GM12878 (cell line): Measurements from ENCODE around the gene ELOF1. TPM values are rescaled to one million over a fixed set of nuclear protein-coding genes. Genes with fewer than 3 reads are reported as not detected.

Experiments
- ATAC-seq: fragments of 200-7000 bp; cut with Tn5 transposase; 3 replicates; pipeline ENCODE4 v1.9.1; 2020; ENCODE audit warnings: mild to moderate bottlenecking, moderate library complexity
- BruUV-seq: library from RNA; stranded (reverse); fragments of 400-500 nt; replicated peaks from 2 replicates; lab custom pipeline; 2021; lab: Mats Ljungman, UMichigan
- CTCF ChIA-PET: fragments of 300-600 bp; sonication (Branson Sonifier 250); formaldehyde crosslinking; extraction: SDS; loops from one replicate; lab custom pipeline; 2021; ENCODE audit warnings: inconsistent platforms; lab: Yijun Ruan, JAX
- POLR2A ChIA-PET: fragments of 350-600 bp; formaldehyde crosslinking; extraction: SDS; loops from one replicate; lab custom pipeline; 2021; ENCODE audit warnings: inconsistent platforms; lab: Charles Lee
- RAD21 ChIA-PET: fragments of 300-600 bp; sonication (Branson Sonifier 250); formaldehyde crosslinking; loops from one replicate; lab custom pipeline; 2023; ENCODE audit warnings: antibody characterized with exemption; ENCODE audit not compliant: unreplicated experiment; lab: Charles Lee
- SMC1A ChIA-PET: fragments of 300-600 bp; sonication (Branson Sonifier 250); formaldehyde crosslinking; loops from one replicate; lab custom pipeline; 2023; ENCODE audit not compliant: unreplicated experiment, uncharacterized antibody; lab: Charles Lee
- DNase-seq: peaks from one replicate; pipeline ENCODE4 v3.0.0-alpha.2; 2011; ENCODE audit warnings: low read depth, low spot score
- FAIRE-seq: peaks from 3 replicates; lab custom pipeline; 2011; peaks lifted over from hg19 to GRCh38; lab: Jason Lieb, UNC
- H2AFZ ChIP-seq: 2 replicates; pipeline ENCODE4 v1.6.0; 2011; ENCODE audit warnings: low read depth, low read length, control low read depth; ENCODE audit not compliant: control insufficient read depth
- H3K27ac ChIP-seq: 2 replicates; pipeline ENCODE4 v1.5.1; 2011; ENCODE audit warnings: control low read depth; ENCODE audit not compliant: control insufficient read depth, insufficient read depth
- H3K27me3 ChIP-seq, 2 experiments: replicated peaks in 1 of 2; 2 replicates each; pipeline versions ENCODE4 v1.6.0 to v1.6.1; 2011; ENCODE audit warnings: low read length in 1 of 2; ENCODE audit not compliant: control insufficient read depth in 2 of 2, insufficient read depth in 2 of 2
- H3K36me3 ChIP-seq, 2 experiments: 2 replicates each; pipeline ENCODE4 v1.5.1; 2011; ENCODE audit warnings: low read length in 1 of 2; ENCODE audit not compliant: control insufficient read depth in 2 of 2, insufficient read depth in 2 of 2
- H3K4me1 ChIP-seq: 2 replicates; pipeline ENCODE4 v1.6.1; 2011; ENCODE audit warnings: mild to moderate bottlenecking, low read length, moderate library complexity, mixed read lengths; ENCODE audit not compliant: control insufficient read depth, insufficient read depth
- H3K4me2 ChIP-seq: 2 replicates; pipeline ENCODE4 v1.6.0; 2011; ENCODE audit warnings: control low read depth; ENCODE audit not compliant: control insufficient read depth, insufficient read depth
- H3K4me3 ChIP-seq: fragments of 200-600 bp; sonication (generic); 2 replicates; pipeline ENCODE4 v1.5.1; 2016
- H3K79me2 ChIP-seq: 2 replicates; pipeline ENCODE4 v1.6.0; 2011; ENCODE audit warnings: low read length; ENCODE audit not compliant: control insufficient read depth, insufficient read depth
- H3K9ac ChIP-seq: 2 replicates; pipeline ENCODE4 v1.8.0; 2011; ENCODE audit warnings: low read length, control low read depth, mixed read lengths; ENCODE audit not compliant: control insufficient read depth, insufficient read depth
- H3K9me3 ChIP-seq: replicated peaks from 3 replicates; pipeline ENCODE4 v1.5.1; 2011; ENCODE audit warnings: mild to moderate bottlenecking, low read length; ENCODE audit not compliant: control insufficient read depth, insufficient read depth
- H4K20me1 ChIP-seq: 2 replicates; pipeline ENCODE4 v1.6.0; 2011; ENCODE audit not compliant: control insufficient read depth, insufficient read depth
- ESRRA ChIP-seq: IDR thresholded peaks from 2 replicates; pipeline ENCODE4 v1.6.1; 2012; ENCODE audit warnings: mild to moderate bottlenecking, low read length, improper control_type of control experiment
- JUND ChIP-seq: IDR thresholded peaks from 2 replicates; pipeline ENCODE4 v1.6.1; 2012; ENCODE audit warnings: low read depth, mild to moderate bottlenecking, low read length, improper control_type of control experiment, moderate library complexity
- KDM1A ChIP-seq: fragments of 200-600 bp; sonication (generic); IDR thresholded peaks from 2 replicates; pipeline ENCODE4 v1.6.1; 2016; ENCODE audit warnings: borderline replicate concordance
- PKNOX1 ChIP-seq: fragments of 450-650 bp; IDR thresholded peaks from 2 replicates; pipeline ENCODE4 v1.6.1; 2016; ENCODE audit warnings: mild to moderate bottlenecking
- RAD51 ChIP-seq: fragments of 450-650 bp; IDR thresholded peaks from 2 replicates; pipeline ENCODE4 v1.6.1; 2016; ENCODE audit warnings: moderate library complexity, mild to moderate bottlenecking, inconsistent platforms
- REST ChIP-seq: IDR thresholded peaks from 2 replicates; pipeline ENCODE4 v1.6.1; 2012; ENCODE audit warnings: mild to moderate bottlenecking, low read depth, low read length
- SP1 ChIP-seq: IDR thresholded peaks from one replicate; pipeline ENCODE4 v1.6.1; 2011; ENCODE audit warnings: low read depth, low read length
- TCF12 ChIP-seq: IDR thresholded peaks from 2 replicates; pipeline ENCODE4 v1.6.1; 2011; ENCODE audit warnings: low read depth, mild to moderate bottlenecking, low read length
- TCF3 ChIP-seq: IDR thresholded peaks from 2 replicates; pipeline ENCODE4 v1.6.1; 2012; ENCODE audit warnings: low read depth, mild to moderate bottlenecking, low read length, borderline replicate concordance; ENCODE audit not compliant: insufficient read depth
- ZBED1 ChIP-seq: IDR thresholded peaks from 2 replicates; pipeline ENCODE4 v1.6.1; 2016; ENCODE audit warnings: borderline replicate concordance
- WGBS: methylation state at CpG from one replicate; pipeline ENCODE4 v1.1.6; 2016; ENCODE audit warnings: low lambda C conversion rate; ENCODE audit not compliant: insufficient replicate concordance, insufficient coverage; ENCODE audit errors: missing lambda C conversion rate; 5-methylcytosine and 5-hydroxymethylcytosine counted together
- in situ Hi-C: fragments of 300-500 bp; cut with MboI; formaldehyde crosslinking; loops from 9 replicates; pipeline ENCODE4 v1.14.3; 2018; ENCODE audit warnings: mixed read lengths
- intact Hi-C: fragments of 100-400 bp; cut with micrococcal nuclease; formaldehyde crosslinking; loops from one replicate; pipeline ENCODE4 v1.14.2; 2022; ENCODE audit not compliant: unreplicated experiment
- polyA plus RNA-seq, 11 experiments: library from polyadenylated mRNA; depleted of rRNA in 4 of 11; unstranded in 6 of 11; stranded (reverse) in 5 of 11; fragments of >200 nt; fragmentation: Nextera tagmentation in 4 of 11; fragmentation: Illumina TruSeq in 1 of 11; extraction: Ambion mirVana in 4 of 11; extraction: Trizol in 1 of 11; gene quantifications; 1 replicate in 1 of 11; 2 replicates in 10 of 11; pipeline versions ENCODE4 v1.2.1 to v1.2.3, GENCODE V29; 2011 to 2016; ENCODE audit warnings: inconsistent platforms in 2 of 11, missing spikeins in 2 of 11, low read depth in 1 of 11
- total RNA-seq, 4 experiments: library from RNA; depleted of rRNA in 3 of 4; stranded (reverse); fragments of >200 nt in 3 of 4; fragmentation: Illumina TruSeq in 1 of 4; extraction: Trizol in 1 of 4; gene quantifications; 2 replicates each; pipeline versions ENCODE4 v1.2.1 to v1.2.3, GENCODE V29; 2013 to 2021
- TF ChIP-seq, protein P1 (sequence below): IDR thresholded peaks from 2 replicates; pipeline ENCODE4 v1.6.1; 2012; ENCODE audit warnings: low read length, inconsistent platforms

ELOF1 gene
- total and polyA plus RNA-seq, 10 of the 15 experiments (the other 5 are each of a cell fraction or from before 2014, with no cell fraction given) = 11.7 to 124 (median 92.9) TPM

GRCh38 chr19:11552666-11553372 lies 6.2 kb downstream of the ELOF1 start:
- Histone ChIP-seq H3K36me3 (peaks cover 7 to 24% of the 10 kb centered on the region in 2 experiments; a peak in 3 of 4 replicates), H3K4me1 (peaks cover 23% of the 10 kb centered on the region), H3K9me3 (no peaks in the 10 kb centered on the region), H4K20me1 (no peaks in the 10 kb centered on the region), H3K27me3 (no peaks in the 10 kb centered on the region), H3K4me2 (peak overlapping the region; percentile 67; the same call in 1 of the 2 replicates), H3K27ac (no peak overlapping the region; the same call in 1 of the 2 replicates), H2AFZ (no peak overlapping the region), H3K79me2 (peaks cover 21% of the 10 kb centered on the region), H3K4me3 (no peak overlapping the region), H3K9ac (no peak overlapping the region)
- in situ Hi-C loops (no loop called here), intact Hi-C loops (no loop called here)
- RAD21 ChIA-PET = interaction anchor here (1.1 kb wide), 1 partner anchor 17 kb away, joined by 3 read pairs; no protein-coding TSS in a partner anchor
- SMC1A ChIA-PET = no interaction called here
- BruUV-seq = no TSS peak
- POLR2A ChIA-PET = no interaction called here
- FAIRE-seq (peak; percentile 31), DNase-seq (no peak), ATAC-seq (no peak)
- CTCF ChIA-PET = interaction anchor here (0.6 to 1.5 kb wide), 4 partner anchors 16 to 171 kb away, joined by 3 read pairs; no protein-coding TSS in a partner anchor
- WGBS = 78% methylated on average over 20 of the region's 20 CpGs
- TF ChIP-seq ZBED1 (no peak), ESRRA (no peak), TCF3 (0 out of 2 replicates have a peak, but pooled peaks have one; percentile 44), REST (no peak), KDM1A (no peak), TCF12 (0 out of 2 replicates have a peak, but pooled peaks have one; percentile 46), RAD51 (no peak), JUND (no peak), SP1 (no peak), PKNOX1 (peak; percentile 61; the same call in 1 of the 2 replicates)
- TF ChIP-seq, protein P1, sequence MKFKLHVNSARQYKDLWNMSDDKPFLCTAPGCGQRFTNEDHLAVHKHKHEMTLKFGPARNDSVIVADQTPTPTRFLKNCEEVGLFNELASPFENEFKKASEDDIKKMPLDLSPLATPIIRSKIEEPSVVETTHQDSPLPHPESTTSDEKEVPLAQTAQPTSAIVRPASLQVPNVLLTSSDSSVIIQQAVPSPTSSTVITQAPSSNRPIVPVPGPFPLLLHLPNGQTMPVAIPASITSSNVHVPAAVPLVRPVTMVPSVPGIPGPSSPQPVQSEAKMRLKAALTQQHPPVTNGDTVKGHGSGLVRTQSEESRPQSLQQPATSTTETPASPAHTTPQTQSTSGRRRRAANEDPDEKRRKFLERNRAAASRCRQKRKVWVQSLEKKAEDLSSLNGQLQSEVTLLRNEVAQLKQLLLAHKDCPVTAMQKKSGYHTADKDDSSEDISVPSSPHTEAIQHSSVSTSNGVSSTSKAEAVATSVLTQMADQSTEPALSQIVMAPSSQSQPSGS = no peak
- TF ChIP-seq, all 136 proteins: peak for 3
